IMR-90 (cell line): ENCODE results near the gene HMCN1. TPM values are rescaled to one million over a fixed set of nuclear protein-coding genes. Genes with fewer than 3 reads are reported as not detected.

Experiments used
- ATAC-seq: fragments of 200-7000 bp; cut with Tn5 transposase; 2 replicates; pipeline ENCODE4 v1.9.1; 2020; ENCODE audit warnings: low read depth, mild to moderate bottlenecking, moderate library complexity
- BruUV-seq: library from RNA; stranded (reverse); fragments of 400-500 nt; replicated peaks from 2 replicates; lab custom pipeline; 2021; lab: Mats Ljungman, UMichigan
- CTCF ChIA-PET: fragments of 300-600 bp; formaldehyde crosslinking; extraction: SDS; loops from one replicate; lab custom pipeline; 2021; ENCODE audit warnings: antibody characterized with exemption; lab: Yijun Ruan, JAX
- POLR2A ChIA-PET: fragments of 300-600 bp; sonication (Branson Sonifier 250); formaldehyde crosslinking; loops from one replicate; lab custom pipeline; 2022; ENCODE audit warnings: antibody characterized with exemption; ENCODE audit not compliant: unreplicated experiment; lab: Charles Lee
- DNase-seq: peaks from one replicate; pipeline ENCODE4 v3.0.0; 2013
- H2AFZ ChIP-seq: replicated peaks from 2 replicates; pipeline ENCODE3; 2013; ENCODE audit warnings: low read length, mild to moderate bottlenecking; ENCODE audit not compliant: poor library complexity
- H2AK5ac ChIP-seq: 2 replicates; pipeline ENCODE4 v1.6.1; 2013; ENCODE audit warnings: low read depth, low read length, inconsistent platforms
- H2AK9ac ChIP-seq: replicated peaks from 2 replicates; pipeline ENCODE3; 2013; ENCODE audit warnings: mild to moderate bottlenecking, low read depth, low read length, moderate library complexity; ENCODE audit not compliant: poor library complexity
- H2BK120ac ChIP-seq: 2 replicates; pipeline ENCODE4 v1.6.1; 2013; ENCODE audit warnings: low read depth, low read length, inconsistent platforms
- H2BK15ac ChIP-seq: 3 replicates; pipeline ENCODE4 v1.6.1; 2013; ENCODE audit warnings: low read depth, low read length, inconsistent platforms
- H2BK20ac ChIP-seq: 2 replicates; pipeline ENCODE4 v1.6.1; 2013; ENCODE audit warnings: low read depth, mild to moderate bottlenecking, inconsistent platforms, low read length, moderate library complexity
- H2BK5ac ChIP-seq: 2 replicates; pipeline ENCODE4 v1.6.1; 2013; ENCODE audit warnings: mild to moderate bottlenecking, low read depth, low read length, inconsistent platforms; ENCODE audit not compliant: poor library complexity, severe bottlenecking
- H3K14ac ChIP-seq: replicated peaks from 2 replicates; pipeline ENCODE4 v1.6.1; 2013; ENCODE audit warnings: low read depth, low read length, inconsistent platforms
- H3K18ac ChIP-seq: 2 replicates; pipeline ENCODE4 v1.6.1; 2013; ENCODE audit warnings: low read depth, low read length, control low read depth
- H3K23ac ChIP-seq: 2 replicates; pipeline ENCODE4 v1.6.1; 2013; ENCODE audit warnings: low read depth, low read length, inconsistent platforms
- H3K27ac ChIP-seq: 2 replicates; pipeline ENCODE4 v1.5.1; 2013; ENCODE audit warnings: mild to moderate bottlenecking, control low read depth, low read length; ENCODE audit not compliant: insufficient read depth
- H3K27me3 ChIP-seq: 2 replicates; pipeline ENCODE4 v1.6.1; 2013; ENCODE audit warnings: low read length; ENCODE audit not compliant: control insufficient read depth, insufficient read depth
- H3K36me3 ChIP-seq: 2 replicates; pipeline ENCODE4 v1.6.1; 2013; ENCODE audit warnings: low read length, mixed read lengths; ENCODE audit not compliant: control insufficient read depth, insufficient read depth
- H3K4ac ChIP-seq: 2 replicates; pipeline ENCODE4 v1.6.1; 2013; ENCODE audit warnings: low read depth, low read length, inconsistent platforms
- H3K4me1 ChIP-seq: 2 replicates; pipeline ENCODE4 v1.6.1; 2013; ENCODE audit warnings: low read length, mixed read lengths; ENCODE audit not compliant: control insufficient read depth, insufficient read depth
- H3K4me2 ChIP-seq: 2 replicates; pipeline ENCODE4 v1.6.1; 2013; ENCODE audit warnings: low read depth, mild to moderate bottlenecking, control low read depth, low read length, moderate library complexity
- H3K4me3 ChIP-seq: 2 replicates; pipeline ENCODE4 v1.5.1; 2013; ENCODE audit warnings: low read depth, mild to moderate bottlenecking, control low read depth, low read length, moderate library complexity; ENCODE audit not compliant: insufficient read depth
- H3K56ac ChIP-seq: 2 replicates; pipeline ENCODE4 v1.6.1; 2013; ENCODE audit warnings: low read length, inconsistent platforms; ENCODE audit not compliant: insufficient read depth; ENCODE audit errors: extremely low read depth
- H3K79me1 ChIP-seq, 2 experiments: 2 replicates each; pipeline ENCODE4 v1.6.1; 2013; ENCODE audit warnings: low read length in 2 of 2, inconsistent platforms in 1 of 2, low read depth in 1 of 2
- H3K9ac ChIP-seq: 2 replicates; pipeline ENCODE4 v1.6.1; 2013; ENCODE audit warnings: low read depth, low read length, control low read depth
- H3K9me1 ChIP-seq: 2 replicates; pipeline ENCODE4 v1.6.1; 2013; ENCODE audit warnings: low read length, inconsistent platforms; ENCODE audit not compliant: insufficient read depth
- H3K9me3 ChIP-seq: 2 replicates; pipeline ENCODE4 v1.6.1; 2013; ENCODE audit warnings: low read length; ENCODE audit not compliant: control insufficient read depth, insufficient read depth
- H4K20me1 ChIP-seq: 2 replicates; pipeline ENCODE4 v1.6.1; 2013; ENCODE audit warnings: low read length, inconsistent platforms; ENCODE audit not compliant: insufficient read depth
- H4K5ac ChIP-seq: 2 replicates; pipeline ENCODE4 v1.6.1; 2013; ENCODE audit warnings: mild to moderate bottlenecking, low read depth, low read length, control low read depth
- H4K8ac ChIP-seq, 2 experiments: 2 replicates each; pipeline ENCODE4 v1.6.1; 2013; ENCODE audit warnings: low read depth in 2 of 2, low read length in 2 of 2, control low read depth in 1 of 2, inconsistent platforms in 1 of 2
- H4K91ac ChIP-seq: 2 replicates; pipeline ENCODE4 v1.6.1; 2013; ENCODE audit warnings: low read depth, low read length, inconsistent platforms; ENCODE audit not compliant: insufficient read depth
- CHD1 ChIP-seq: IDR thresholded peaks from 2 replicates; pipeline ENCODE4 v1.6.1; 2012; ENCODE audit warnings: low read depth, low read length, improper control_type of control experiment
- MAFK ChIP-seq: IDR thresholded peaks from 2 replicates; pipeline ENCODE4 v1.6.1; 2012; ENCODE audit warnings: low read depth, low read length, improper control_type of control experiment
- NFE2L2 ChIP-seq: fragments of 150-350 bp; IDR thresholded peaks from 2 replicates; pipeline ENCODE4 v1.6.1; 2016; ENCODE audit warnings: low read depth, mild to moderate bottlenecking, low read length
- POLR2A ChIP-seq: IDR thresholded peaks from 2 replicates; pipeline ENCODE4 v1.6.1; 2012; ENCODE audit warnings: mild to moderate bottlenecking, low read depth, low read length
- RCOR1 ChIP-seq: IDR thresholded peaks from 2 replicates; pipeline ENCODE4 v1.6.1; 2012; ENCODE audit warnings: mild to moderate bottlenecking, low read length, improper control_type of control experiment; ENCODE audit not compliant: insufficient replicate concordance
- USF2 ChIP-seq: fragments of 150-350 bp; IDR thresholded peaks from 2 replicates; pipeline ENCODE4 v1.6.1; 2017; ENCODE audit warnings: mild to moderate bottlenecking, antibody characterized with exemption, low read length, low read depth
- WGBS, 2 experiments: methylation state at CpG; one replicate each; pipeline versions ENCODE4 v1.1.5 to v1.1.7; 2013; ENCODE audit warnings: missing lambda C conversion rate in 2 of 2; ENCODE audit not compliant: insufficient read length in 1 of 2; ENCODE audit errors: extremely low coverage in 2 of 2; 5-methylcytosine and 5-hydroxymethylcytosine counted together
- dilution Hi-C: fragments of 300-500 bp; cut with HindIII; formaldehyde crosslinking; loops from one replicate; pipeline ENCODE4 v1.14.3; 2018; ENCODE audit warnings: low sequenced_read_pairs; ENCODE audit not compliant: unreplicated experiment
- in situ Hi-C: fragments of 300-500 bp; cut with MboI; formaldehyde crosslinking; loops from 3 replicates; pipeline ENCODE4 v1.14.3; 2019; ENCODE audit warnings: low sequenced_read_pairs, inconsistent platforms, mixed read lengths
- intact Hi-C: fragments of 100-400 bp; cut with micrococcal nuclease; formaldehyde crosslinking; loops from 2 replicates; pipeline ENCODE4 v1.10.0; 2022
- polyA plus RNA-seq, 3 experiments: library from polyadenylated mRNA; depleted of rRNA; stranded (reverse); fragments of >200 nt; gene quantifications; 2 replicates each; pipeline ENCODE4 v1.2.3, GENCODE V29; 2012; ENCODE audit warnings: low replicate concordance in 1 of 3
- total RNA-seq: library from RNA; depleted of rRNA; stranded (reverse); fragments of >200 nt; gene quantifications from 2 replicates; pipeline ENCODE4 v1.2.3, GENCODE V29; 2012

HMCN1 gene
- total and polyA plus RNA-seq, 2 of the 4 experiments (the other 2 are of a cell fraction) = 6.1 to 11.7 TPM

- Histone ChIP-seq H2AK5ac (no peak overlapping the region), H3K4ac (no peak overlapping the region), H4K8ac (no peak overlapping the region), H3K18ac (no peak overlapping the region), H3K27me3 (no peaks in the 10 kb centered on the region), H3K9me1 (peaks cover 4% of the 10 kb centered on the region; the same call in 1 of the 2 replicates), H2BK20ac (no peak overlapping the region), H3K4me2 (no peak overlapping the region), H2BK5ac (no peak overlapping the region), H3K4me1 (no peaks in the 10 kb centered on the region; the same call in 1 of the 2 replicates), H3K9ac (no peak overlapping the region), H3K9me3 (no peaks in the 10 kb centered on the region), H3K56ac (no peak overlapping the region), H2BK15ac (no peak overlapping the region), H2BK120ac (no peak overlapping the region), H4K5ac (no peak overlapping the region), H3K23ac (no peak overlapping the region), H3K14ac (no peak overlapping the region), H2AK9ac (no peak overlapping the region), H4K91ac (no peak overlapping the region), H3K36me3 (no peaks in the 10 kb centered on the region), H3K4me3 (no peak overlapping the region), H2AFZ (no peak overlapping the region), H3K27ac (no peak overlapping the region), H3K79me1 (no peaks in the 10 kb centered on the region), H4K20me1 (no peaks in the 10 kb centered on the region)
- BruUV-seq = no TSS peak
- ATAC-seq (no peak), DNase-seq (no peak)
- POLR2A ChIA-PET = no interaction called here
- CTCF ChIA-PET = interaction anchor here (1.1 kb wide), 1 partner anchor 23 kb away, joined by 4 read pairs; no protein-coding TSS in a partner anchor
- intact Hi-C loops (no loop called here), dilution Hi-C loops (no loop called here), in situ Hi-C loops (no loop called here)
- TF ChIP-seq USF2 (no peak), NFE2L2 (peak; percentile 70), RCOR1 (no peak), POLR2A (no peak), CHD1 (no peak), MAFK (peak; percentile 74)
- 100% methylated on average over 1 of the region's 2 CpGs; no CpG with 5 or more reads in 1 of the 2 experiments for WGBS, 2 experiments
Observed at GRCh38 chr1:186234976-186235686, 500.9 kb downstream of the HMCN1 start.
